SH-SY5Y (cell line): Measurements from ENCODE around the gene KANSL1L.

Experiments
- GATA2 ChIP-seq: IDR thresholded peaks from 2 replicates; pipeline ENCODE4 v1.6.1; 2011; ENCODE audit warnings: mild to moderate bottlenecking, low read depth, low read length
- GATA3 ChIP-seq: IDR thresholded peaks from 2 replicates; pipeline ENCODE4 v1.6.1; 2011; ENCODE audit warnings: low read depth, mild to moderate bottlenecking, low read length, moderate library complexity

GRCh38 chr2:210195101-210195852 is 24.1 kb upstream of the KANSL1L start:
- TF ChIP-seq GATA2 = no peak
- no peak for TF ChIP-seq GATA3
